GM12892 (cell line): ENCODE measurements around the gene CLEC17A.

Experiments used
- POLR2A ChIP-seq: IDR thresholded peaks from 2 replicates; pipeline ENCODE4 v1.6.1; 2011; ENCODE audit warnings: low read depth, low read length, control low read depth
- POLR2AphosphoS5 ChIP-seq: IDR thresholded peaks from 2 replicates; pipeline ENCODE4 v1.6.1; 2011; ENCODE audit warnings: low read depth, low read length, control low read depth
- TAF1 ChIP-seq: IDR thresholded peaks from 2 replicates; pipeline ENCODE4 v1.6.1; 2011; ENCODE audit warnings: low read depth, mild to moderate bottlenecking, control low read depth, low read length, borderline replicate concordance

- TF ChIP-seq POLR2A (no peak), POLR2AphosphoS5 (no peak), TAF1 (no peak)
These were observed 5.6 kb upstream of the CLEC17A start for GRCh38 chr19:14577264-14577663.
